SKM-1 (cell line): ENCODE results near the gene FBL.
A peak's percentile ranks its signal among the peaks of the same experiment; 100 is the strongest.
"Not testable (repeated sequence)": the region's sequence is repeated elsewhere in the genome, so short reads cannot be mapped to it uniquely, and the experiment has no call there.

Source experiments
- DNase-seq: peaks from one replicate; lab custom pipeline; 2025; ENCODE audit not compliant: unreplicated experiment; lab: John Stamatoyannopoulos, UW

Gene FBL

GRCh38 chr19:39825531-39826076 is 20.6 kb downstream of the FBL start:
- no peak for DNase-seq

GRCh38 chr19:39825093-39825463 is 21.1 kb downstream of the FBL start:
- DNase-seq = no peak

- peak; percentile 88 for DNase-seq
These were observed 21.8 kb downstream of the FBL start for GRCh38 chr19:39824143-39825092.

- no peak for DNase-seq
These were observed 22.5 kb downstream of the FBL start for GRCh38 chr19:39823686-39824085.

- no peak for DNase-seq
These were observed 25.5 kb downstream of the FBL start for GRCh38 chr19:39820696-39821095.

- no peak for DNase-seq
These were observed 26.4 kb downstream of the FBL start for GRCh38 chr19:39819786-39820185.

GRCh38 chr19:39818626-39819097 is 27.5 kb downstream of the FBL start:
- no peak for DNase-seq

- no peak for DNase-seq
These were observed 28.2 kb downstream of the FBL start for GRCh38 chr19:39817888-39818561.

GRCh38 chr19:39816287-39817048 is 29.7 kb downstream of the FBL start:
- no peak for DNase-seq

GRCh38 chr19:39814595-39814994 is 31.6 kb downstream of the FBL start:
- DNase-seq = no peak

- not testable (repeated sequence) for DNase-seq
These were observed 32.1 kb downstream of the FBL start for GRCh38 chr19:39814111-39814510.

- DNase-seq = no peak
These were observed 32.8 kb downstream of the FBL start for GRCh38 chr19:39813264-39813993.

- no peak for DNase-seq
These were observed 35.1 kb downstream of the FBL start for GRCh38 chr19:39811064-39811463.

GRCh38 chr19:39810424-39810823 is 35.8 kb downstream of the FBL start:
- DNase-seq = no peak

- no peak for DNase-seq
These were observed 36.8 kb downstream of the FBL start for GRCh38 chr19:39809368-39809767.

- DNase-seq = not testable (repeated sequence)
These were observed 37.5 kb downstream of the FBL start for GRCh38 chr19:39808688-39809087.

GRCh38 chr19:39807846-39808364 is 38.3 kb downstream of the FBL start:
- DNase-seq = no peak

- no peak for DNase-seq
These were observed 41.1 kb downstream of the FBL start for GRCh38 chr19:39805104-39805503.

GRCh38 chr19:39802958-39803357 is 43.2 kb downstream of the FBL start:
- no peak for DNase-seq

- no peak for DNase-seq
These were observed 49.1 kb downstream of the FBL start for GRCh38 chr19:39797083-39797482.
